ENCODE data around the gene TRIM60. TPM values are rescaled to one million over a fixed set of nuclear protein-coding genes. Genes with fewer than 3 reads are reported as not detected.
"Not testable (repeated sequence)": the region's sequence is repeated elsewhere in the genome, so short reads cannot be mapped to it uniquely, and the experiment has no call there.

TRIM60 gene
- total RNA-seq: not detected

DNA sequence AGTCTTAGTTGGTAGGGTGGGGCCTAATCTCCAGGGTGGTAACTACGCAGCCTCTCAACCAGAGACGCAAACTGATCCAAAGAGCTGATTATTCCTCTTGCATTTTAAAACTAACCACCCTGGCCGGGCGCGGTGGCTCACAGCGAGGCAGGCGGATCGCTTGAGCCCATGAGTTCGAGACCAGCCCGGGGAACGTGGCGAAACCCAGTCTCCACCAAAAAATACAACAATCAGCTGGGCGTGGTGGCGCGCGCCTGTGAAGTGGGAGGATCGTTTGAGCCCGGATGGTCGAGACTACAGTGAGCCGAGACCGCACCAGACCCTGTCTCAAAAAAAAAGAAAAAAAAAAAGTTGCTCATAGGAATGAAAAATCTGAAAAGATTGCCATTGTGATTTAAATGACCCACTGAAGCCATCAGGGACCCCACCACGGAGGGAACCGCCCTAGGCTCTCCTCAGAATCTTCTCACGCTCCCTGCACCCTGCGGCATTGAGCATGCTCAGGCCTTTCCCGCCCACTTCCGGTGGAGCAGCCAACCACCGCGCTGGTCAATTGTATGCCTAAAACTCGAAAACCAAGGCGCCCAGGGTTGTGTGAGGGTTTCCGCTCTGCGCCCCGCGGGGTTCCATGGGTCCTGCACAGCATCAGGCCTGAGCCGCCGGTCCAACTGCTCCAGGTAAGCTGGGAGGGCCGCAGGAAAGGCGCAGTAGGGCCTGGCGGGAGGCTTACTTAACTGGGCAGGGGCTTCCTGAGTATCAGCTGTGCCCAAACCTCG lies at the start of gene TRIM60:
Gene TRIM60, plus strand, starts transcription at position 564 of the 776 bp plus-strand sequence. CDS start 8,074 bp downstream, outside the sequence.
- H3K27ac ChIP-seq: no peak within 1 kb of the TSS
- no peak for TF ChIP-seq POLR2A (IDR thresholded peaks at IDR 0.05)
- TF ChIP-seq CTCF (IDR thresholded peaks at IDR 0.05 in 4 of 5, conservative IDR thresholded peaks at IDR 0.05 in 1 of 5): no peak
- in situ Hi-C loops (cut with MboI; ENCODE audit: low sequenced_read_pairs in 4 of 4) (no loop called here), intact Hi-C loops (cut with DNase I; ENCODE audit: low total_unique reads) (no loop called here)
- no peaks in the 10 kb centered on the region for H3K4me1 ChIP-seq
- no peaks in the 10 kb centered on the region for H3K27me3 ChIP-seq
- no peaks in the 10 kb centered on the region for H3K9me3 ChIP-seq
- no peaks in the 10 kb centered on the region for H3K36me3 ChIP-seq
- ATAC-seq (no peak), DNase-seq (no peak)
- H3K4me3 ChIP-seq: no peak within 1 kb of the TSS

- Histone ChIP-seq H3K4me3 (no peak overlapping the region), H3K4me1 (no peaks in the 10 kb centered on the region), H3K36me3 (no peaks in the 10 kb centered on the region), H3K9me3 (no peaks in the 10 kb centered on the region), H3K27ac (no peak overlapping the region), H3K27me3 (no peaks in the 10 kb centered on the region)
- in situ Hi-C loops (cut with MboI; ENCODE audit: low sequenced_read_pairs in 4 of 4) (no loop called here), intact Hi-C loops (cut with DNase I; ENCODE audit: low total_unique reads) (no loop called here)
- TF ChIP-seq POLR2A (IDR thresholded peaks at IDR 0.05): no peak
- ATAC-seq: no peak
- DNase-seq: no peak
Measured at GRCh38 chr4:164989471-164989870, 42.3 kb upstream of the TRIM60 start.

GRCh38 chr4:164990786-164991185 lies 41.0 kb upstream of the TRIM60 start:
- in situ Hi-C loops (cut with MboI; ENCODE audit: low sequenced_read_pairs in 4 of 4); ATAC-seq; intact Hi-C loops (cut with DNase I; ENCODE audit: low total_unique reads): not testable (repeated sequence)

GRCh38 chr4:164996123-164996522 lies 35.7 kb upstream of the TRIM60 start:
- H3K4me1 ChIP-seq; H3K4me3 ChIP-seq; intact Hi-C loops (cut with DNase I; ENCODE audit: low total_unique reads); H3K9me3 ChIP-seq; H3K27me3 ChIP-seq; H3K27ac ChIP-seq; in situ Hi-C loops (cut with MboI; ENCODE audit: low sequenced_read_pairs in 4 of 4); ATAC-seq; H3K36me3 ChIP-seq; DNase-seq: not testable (repeated sequence)

More at GRCh38 chr4:164990786-164991185, 41.0 kb upstream of the TRIM60 start:
- not testable (repeated sequence) for H3K36me3 ChIP-seq, H3K27ac ChIP-seq, DNase-seq, H3K4me1 ChIP-seq, H3K27me3 ChIP-seq, H3K4me3 ChIP-seq, H3K9me3 ChIP-seq

GRCh38 chr4:164997324-164997723 lies 34.5 kb upstream of the TRIM60 start:
- TF ChIP-seq POLR2A (IDR thresholded peaks at IDR 0.05): no peak
- in situ Hi-C loops (cut with MboI; ENCODE audit: low sequenced_read_pairs in 4 of 4): no loop called here
- Histone ChIP-seq H3K9me3 (no peaks in the 10 kb centered on the region), H3K36me3 (no peaks in the 10 kb centered on the region), H3K27ac (no peak overlapping the region), H3K27me3 (no peaks in the 10 kb centered on the region), H3K4me1 (no peaks in the 10 kb centered on the region), H3K4me3 (no peak overlapping the region)
- DNase-seq (no peak), ATAC-seq (no peak)
- intact Hi-C loops (cut with DNase I; ENCODE audit: low total_unique reads): no loop called here

- H3K36me3 ChIP-seq: no peaks in the 10 kb centered on the region
- H3K9me3 ChIP-seq: no peaks in the 10 kb centered on the region
- no peak overlapping the region for H3K27ac ChIP-seq
- no peaks in the 10 kb centered on the region for H3K27me3 ChIP-seq
- TF ChIP-seq POLR2A (IDR thresholded peaks at IDR 0.05) (no peak), CTCF (IDR thresholded peaks at IDR 0.05 in 4 of 5, conservative IDR thresholded peaks at IDR 0.05 in 1 of 5) (no peak)
- in situ Hi-C loops (cut with MboI; ENCODE audit: low sequenced_read_pairs in 4 of 4): no loop called here
- DNase-seq: no peak
- no peaks in the 10 kb centered on the region for H3K4me1 ChIP-seq
- intact Hi-C loops (cut with DNase I; ENCODE audit: low total_unique reads): no loop called here
- ATAC-seq: no peak
- H3K4me3 ChIP-seq: no peak overlapping the region
Measured at GRCh38 chr4:164997941-164998340, 33.9 kb upstream of the TRIM60 start.

DNA sequence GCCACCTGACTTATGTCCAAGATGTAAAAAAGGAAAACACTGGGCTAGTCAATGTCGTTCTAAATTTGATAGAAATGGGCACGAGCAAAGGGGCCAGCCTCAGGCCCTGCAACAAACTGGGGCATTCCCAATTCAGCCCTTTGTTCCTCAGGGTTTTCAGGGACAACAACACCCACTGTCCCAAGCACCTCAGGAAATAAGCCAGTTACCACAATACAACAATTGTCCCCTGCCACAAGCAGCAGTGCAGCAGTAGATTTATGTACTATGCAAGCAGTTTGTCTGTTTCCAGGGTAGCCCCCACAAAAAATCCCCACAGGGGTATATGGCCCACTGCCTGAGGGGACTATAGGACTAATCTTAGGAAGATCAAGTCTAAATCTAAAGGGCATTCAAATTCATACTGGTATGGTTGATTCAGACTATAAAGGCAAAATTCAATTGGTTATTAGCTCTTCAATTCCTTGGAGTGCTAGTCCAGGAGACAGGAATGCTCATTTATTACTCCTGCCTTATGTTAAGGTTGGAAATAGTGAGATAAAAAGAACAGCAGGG lies 33.2 kb upstream of the TRIM60 start:
- H3K9me3 ChIP-seq; H3K27ac ChIP-seq; DNase-seq; intact Hi-C loops (cut with DNase I; ENCODE audit: low total_unique reads); H3K4me1 ChIP-seq; H3K27me3 ChIP-seq; ATAC-seq; H3K4me3 ChIP-seq; H3K36me3 ChIP-seq; in situ Hi-C loops (cut with MboI; ENCODE audit: low sequenced_read_pairs in 4 of 4): not testable (repeated sequence)

DNA sequence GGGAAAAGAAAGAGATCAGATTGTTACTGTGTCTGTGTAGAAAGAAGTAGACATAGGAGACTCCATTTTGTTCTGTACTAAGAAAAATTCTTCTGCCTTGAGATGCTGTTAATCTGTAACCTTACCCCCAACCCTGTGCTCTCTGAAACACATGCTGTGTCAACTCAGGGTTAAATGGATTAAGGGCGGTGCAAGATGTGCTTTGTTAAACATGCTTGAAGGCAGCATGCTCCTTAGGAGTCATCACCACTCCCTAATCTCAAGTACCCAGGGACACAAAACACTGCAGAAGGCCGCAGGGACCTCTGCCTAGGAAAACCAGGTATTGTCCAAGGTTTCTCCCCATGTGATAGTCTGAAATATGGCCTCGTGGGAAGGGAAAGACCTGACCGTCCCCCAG lies 29.8 kb upstream of the TRIM60 start:
- H3K36me3 ChIP-seq; H3K27ac ChIP-seq; in situ Hi-C loops (cut with MboI; ENCODE audit: low sequenced_read_pairs in 4 of 4); DNase-seq; intact Hi-C loops (cut with DNase I; ENCODE audit: low total_unique reads); H3K4me1 ChIP-seq; H3K9me3 ChIP-seq; H3K27me3 ChIP-seq; H3K4me3 ChIP-seq; ATAC-seq: not testable (repeated sequence)
